Endothelial cell of umbilical vein (primary cell): ENCODE data around the gene R3HDM2. TPM values are rescaled to one million over a fixed set of nuclear protein-coding genes. Genes with fewer than 3 reads are reported as not detected.

Source experiments
- BruUV-seq: library from RNA; stranded (reverse); fragments of 400-500 nt; replicated peaks from 2 replicates; lab custom pipeline; 2021; lab: Mats Ljungman, UMichigan
- CTCF ChIA-PET: fragments of 300-600, 350-600 bp; sonication (Branson Sonifier 250); formaldehyde crosslinking; loops from one replicate; lab custom pipeline; 2021; ENCODE audit warnings: antibody characterized with exemption, inconsistent platforms; lab: Charles Lee
- POLR2A ChIA-PET: fragments of 300-600, 350-600 bp; sonication (Branson Sonifier 250); formaldehyde crosslinking; loops from one replicate; lab custom pipeline; 2021; ENCODE audit warnings: antibody characterized with exemption, inconsistent platforms; lab: Charles Lee
- DNase-seq: peaks from one replicate; pipeline ENCODE4 v3.0.0-alpha.2; 2011; ENCODE audit warnings: low read depth, low spot score
- FAIRE-seq: peaks from 2 replicates; lab custom pipeline; 2011; peaks lifted over from hg19 to GRCh38; lab: Jason Lieb, UNC
- H2AFZ ChIP-seq: 2 replicates; pipeline ENCODE4 v1.6.0; 2012; ENCODE audit warnings: low read depth, low read length, control low read depth, inconsistent platforms
- H3K27ac ChIP-seq: 2 replicates; pipeline ENCODE4 v1.5.1; 2011; ENCODE audit warnings: low read depth, mild to moderate bottlenecking, control low read depth, low read length, moderate library complexity; ENCODE audit not compliant: insufficient read depth
- H3K27me3 ChIP-seq, 2 experiments: 2 replicates each; pipeline versions ENCODE4 v1.6.0 to v1.6.1; 2011; ENCODE audit warnings: low read length in 2 of 2, mixed read lengths in 1 of 2; ENCODE audit not compliant: control insufficient read depth in 2 of 2, insufficient read depth in 2 of 2
- H3K36me3 ChIP-seq, 2 experiments: 2 replicates in 1 of 2; 3 replicates in 1 of 2; pipeline ENCODE4 v1.5.1; 2011; ENCODE audit warnings: low read length in 2 of 2, mild to moderate bottlenecking in 1 of 2, moderate library complexity in 1 of 2; ENCODE audit not compliant: control insufficient read depth in 2 of 2, insufficient read depth in 2 of 2; ENCODE audit errors: extremely low read depth in 1 of 2
- H3K4me1 ChIP-seq: 3 replicates; pipeline ENCODE4 v1.5.1; 2011; ENCODE audit warnings: mild to moderate bottlenecking, low read length; ENCODE audit not compliant: control insufficient read depth, insufficient read depth; ENCODE audit errors: extremely low read depth
- H3K4me2 ChIP-seq: 2 replicates; pipeline ENCODE4 v1.6.1; 2011; ENCODE audit warnings: low read length, control low read depth, mixed read lengths; ENCODE audit not compliant: insufficient read depth
- H3K4me3 ChIP-seq, 3 experiments: fragments of 200-600 bp in 1 of 3; sonication (generic), shearing (Covaris generic) in 1 of 3; replicated peaks in 1 of 3; 2 replicates each; pipeline ENCODE4 v1.5.1; 2011 to 2016; ENCODE audit warnings: control low read depth in 3 of 3, low read length in 3 of 3, mild to moderate bottlenecking in 2 of 3, inconsistent platforms in 1 of 3, low read depth in 1 of 3, moderate library complexity in 1 of 3; ENCODE audit not compliant: insufficient read depth in 1 of 3
- H3K79me2 ChIP-seq: 2 replicates; pipeline ENCODE4 v1.6.0; 2012; ENCODE audit warnings: low read length, inconsistent platforms; ENCODE audit not compliant: control insufficient read depth, insufficient read depth
- H3K9ac ChIP-seq: replicated peaks from 2 replicates; pipeline ENCODE3; 2011; ENCODE audit warnings: low read length, control low read depth; ENCODE audit not compliant: insufficient read depth; ENCODE audit errors: extremely low read depth
- H3K9me1 ChIP-seq: replicated peaks from 3 replicates; pipeline ENCODE4 v1.6.0; 2011; ENCODE audit warnings: mild to moderate bottlenecking, low read length; ENCODE audit not compliant: control insufficient read depth, insufficient read depth; ENCODE audit errors: extremely low read depth
- H3K9me3 ChIP-seq: replicated peaks from 2 replicates; pipeline ENCODE4 v1.5.1; 2012; ENCODE audit warnings: low read length, inconsistent platforms; ENCODE audit not compliant: control insufficient read depth, insufficient read depth
- H4K20me1 ChIP-seq: replicated peaks from 2 replicates; pipeline ENCODE3; 2011; ENCODE audit warnings: mild to moderate bottlenecking, low read length; ENCODE audit not compliant: control insufficient read depth, insufficient read depth; ENCODE audit errors: extremely low read depth
- CTCF ChIP-seq, 2 donors: IDR thresholded peaks; 1 replicate in 1 of 2; 2 replicates in 1 of 2; pipeline ENCODE4 v1.5.1; 2011; ENCODE audit warnings: low read length in 2 of 2, mild to moderate bottlenecking in 2 of 2, moderate library complexity in 2 of 2, control low read depth in 1 of 2, inconsistent platforms in 1 of 2, low read depth in 1 of 2; ENCODE audit not compliant: insufficient read depth in 1 of 2; ENCODE audit errors: extremely low read depth in 1 of 2
- EZH2 ChIP-seq: IDR thresholded peaks from 2 replicates; pipeline ENCODE4 v1.6.1; 2012; ENCODE audit warnings: borderline replicate concordance, low read depth, mild to moderate bottlenecking, moderate library complexity, low read length, inconsistent platforms; ENCODE audit not compliant: severe bottlenecking
- FOS ChIP-seq: IDR thresholded peaks from 2 replicates; pipeline ENCODE4 v1.6.1; 2011; ENCODE audit warnings: mild to moderate bottlenecking, low read length, moderate library complexity, borderline replicate concordance; ENCODE audit not compliant: insufficient read depth
- GATA2 ChIP-seq: IDR thresholded peaks from 2 replicates; pipeline ENCODE4 v1.7.0; 2011; ENCODE audit warnings: low read depth, mild to moderate bottlenecking, moderate library complexity, mixed read lengths, low read length; ENCODE audit not compliant: insufficient read length, insufficient read depth
- JUN ChIP-seq: IDR thresholded peaks from 2 replicates; pipeline ENCODE4 v1.6.1; 2011; ENCODE audit warnings: borderline replicate concordance, low read depth; ENCODE audit not compliant: insufficient read length, insufficient read depth
- MYC ChIP-seq: IDR thresholded peaks from one replicate; pipeline ENCODE4 v1.6.1; 2011; ENCODE audit warnings: mild to moderate bottlenecking, low read depth, low read length
- POLR2A ChIP-seq: IDR thresholded peaks from 2 replicates; pipeline ENCODE4 v1.6.1; 2012; ENCODE audit warnings: low read depth, mild to moderate bottlenecking, control low read depth, low read length
- POLR2AphosphoS5 ChIP-seq: IDR thresholded peaks from 2 replicates; pipeline ENCODE4 v1.6.1; 2012; ENCODE audit warnings: low read depth, mild to moderate bottlenecking, control low read depth, low read length, moderate library complexity; ENCODE audit not compliant: insufficient read depth
- dilution Hi-C: fragments of 300-500 bp; cut with MboI; formaldehyde crosslinking; loops from one replicate; pipeline ENCODE4 v1.15.0; 2019; ENCODE audit warnings: low sequenced_read_pairs; ENCODE audit not compliant: extremely low pct_ligation_motif_present
- intact Hi-C: fragments of 100-400 bp; cut with micrococcal nuclease; formaldehyde crosslinking; loops from one replicate; pipeline ENCODE4 v1.10.0; 2022
- polyA plus RNA-seq, 4 experiments: library from polyadenylated mRNA; depleted of rRNA in 3 of 4; stranded (reverse) in 3 of 4; unstranded in 1 of 4; fragments of >200 nt; gene quantifications; 2 replicates each; pipeline versions ENCODE4 v1.2.1 to v1.2.3, GENCODE V29; 2011 to 2012; ENCODE audit warnings: missing spikeins in 1 of 4
- total RNA-seq: library from RNA; stranded (reverse); gene quantifications from 2 replicates; pipeline ENCODE4 v1.2.3, GENCODE V29; 2021
- TF ChIP-seq, protein P1 (sequence below): IDR thresholded peaks from 2 replicates; pipeline ENCODE4 v1.6.1; 2011; ENCODE audit not compliant: insufficient read depth, insufficient read length

The R3HDM2 gene
- total and polyA plus RNA-seq, 2 donors (not counting 3 experiments of a cell fraction or from before 2014, with no cell fraction given) = 26.1 to 31.3 TPM

DNA sequence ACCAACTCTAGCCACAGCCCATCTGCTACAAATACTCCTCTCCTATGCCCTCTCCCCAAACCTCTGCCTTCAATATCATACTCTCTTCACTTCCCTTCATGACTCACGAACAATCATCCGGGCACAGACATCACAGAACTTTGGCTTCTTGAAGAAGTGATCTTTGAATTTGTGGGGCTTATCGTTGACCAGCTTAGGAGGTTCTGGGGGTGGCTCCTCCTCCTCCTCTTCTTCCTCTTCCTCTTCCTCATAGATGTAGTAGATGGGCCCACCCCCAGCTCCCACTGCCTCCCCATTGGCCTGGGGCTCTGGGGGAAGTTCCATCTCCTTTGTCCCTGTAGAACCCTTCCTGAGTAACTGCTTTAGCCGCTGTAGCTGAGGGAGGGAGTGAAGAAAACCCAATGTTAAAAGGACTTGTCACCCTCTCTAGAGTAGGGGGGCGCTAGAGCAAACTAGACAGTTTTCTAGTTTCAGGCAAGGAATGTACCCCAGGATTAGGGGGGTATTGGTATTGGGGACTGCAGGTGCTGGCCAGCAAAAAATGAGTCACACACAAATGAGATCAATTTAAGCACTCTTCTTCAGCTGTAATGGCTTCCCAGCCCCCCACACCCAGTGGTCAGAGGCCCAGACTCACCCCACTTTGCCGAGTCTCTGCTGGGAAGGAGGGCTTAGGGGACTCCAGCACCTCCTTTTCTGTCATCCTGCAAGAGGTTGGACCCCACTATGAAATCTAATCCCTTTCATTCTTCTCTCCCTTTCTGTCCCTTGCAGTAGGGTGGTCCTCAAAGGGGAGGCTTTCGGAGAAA lies 181.7 kb downstream of the R3HDM2 start:
- H4K20me1 ChIP-seq = no peaks in the 10 kb centered on the region
- no peak overlapping the region for H3K4me2 ChIP-seq
- ChIA-PET POLR2A (no interaction called here), CTCF (interaction anchor here (1.3 to 5.1 kb wide), 2 partner anchors 7 to 204 kb away, joined by 4 to 26 read pairs; no protein-coding TSS in a partner anchor)
- TF ChIP-seq POLR2A (no peak), EZH2 (no peak), GATA2 (no peak), JUN (no peak), FOS (no peak), MYC (no peak), POLR2AphosphoS5 (no peak), CTCF (IDR thresholded peaks at IDR 0.05; ENCODE audit: extremely low read depth in 1 of 2, insufficient read depth in 1 of 2, low read depth in 1 of 2, low read length in 2 of 2) (no peak)
- TF ChIP-seq, protein P1, sequence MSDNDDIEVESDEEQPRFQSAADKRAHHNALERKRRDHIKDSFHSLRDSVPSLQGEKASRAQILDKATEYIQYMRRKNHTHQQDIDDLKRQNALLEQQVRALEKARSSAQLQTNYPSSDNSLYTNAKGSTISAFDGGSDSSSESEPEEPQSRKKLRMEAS = no peak
- no TSS peak for BruUV-seq
- no peak overlapping the region for H2AFZ ChIP-seq
- no peaks in the 10 kb centered on the region for H3K4me1 ChIP-seq
- FAIRE-seq (no peak), DNase-seq (no peak)
- H3K9ac ChIP-seq = no peak overlapping the region
- H3K9me3 ChIP-seq = no peaks in the 10 kb centered on the region
- dilution Hi-C loops (no loop called here), intact Hi-C loops (no loop called here)
- no peak overlapping the region for H3K4me3 ChIP-seq
- no peaks in the 10 kb centered on the region for H3K79me2 ChIP-seq
- H3K27me3 ChIP-seq = peaks cover 0 to 3% of the 10 kb centered on the region in 2 experiments
- H3K27ac ChIP-seq = no peak overlapping the region
- no peaks in the 10 kb centered on the region for H3K9me1 ChIP-seq
- H3K36me3 ChIP-seq = no peaks in the 10 kb centered on the region
